ENCODE measurements around the gene MRPL50. TPM values are rescaled to one million over a fixed set of nuclear protein-coding genes. Genes with fewer than 3 reads are reported as not detected.

MRPL50 gene
- total RNA-seq, 4 donors from 2014 or later: 4.4 to 13.9 (median 11.8) TPM

DNA sequence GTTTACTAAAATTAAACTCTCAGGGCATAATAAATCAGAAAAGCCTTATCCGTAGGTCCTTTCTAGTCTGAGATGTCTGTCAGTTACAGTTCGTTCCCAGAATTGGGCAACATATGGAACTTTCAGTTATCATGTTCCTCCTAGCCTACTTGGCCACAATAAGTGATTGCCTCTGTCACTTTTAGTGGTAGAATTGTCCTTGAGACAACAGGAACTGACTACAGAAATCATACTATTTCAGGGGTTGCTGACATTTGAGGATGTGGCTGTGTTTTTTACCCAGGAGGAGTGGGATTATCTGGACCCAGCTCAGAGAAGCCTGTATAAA lies 1.2 kb upstream of the MRPL50 start:
- no peak for TF ChIP-seq POLR2A (IDR thresholded peaks at IDR 0.05)
- TF ChIP-seq, protein P1, sequence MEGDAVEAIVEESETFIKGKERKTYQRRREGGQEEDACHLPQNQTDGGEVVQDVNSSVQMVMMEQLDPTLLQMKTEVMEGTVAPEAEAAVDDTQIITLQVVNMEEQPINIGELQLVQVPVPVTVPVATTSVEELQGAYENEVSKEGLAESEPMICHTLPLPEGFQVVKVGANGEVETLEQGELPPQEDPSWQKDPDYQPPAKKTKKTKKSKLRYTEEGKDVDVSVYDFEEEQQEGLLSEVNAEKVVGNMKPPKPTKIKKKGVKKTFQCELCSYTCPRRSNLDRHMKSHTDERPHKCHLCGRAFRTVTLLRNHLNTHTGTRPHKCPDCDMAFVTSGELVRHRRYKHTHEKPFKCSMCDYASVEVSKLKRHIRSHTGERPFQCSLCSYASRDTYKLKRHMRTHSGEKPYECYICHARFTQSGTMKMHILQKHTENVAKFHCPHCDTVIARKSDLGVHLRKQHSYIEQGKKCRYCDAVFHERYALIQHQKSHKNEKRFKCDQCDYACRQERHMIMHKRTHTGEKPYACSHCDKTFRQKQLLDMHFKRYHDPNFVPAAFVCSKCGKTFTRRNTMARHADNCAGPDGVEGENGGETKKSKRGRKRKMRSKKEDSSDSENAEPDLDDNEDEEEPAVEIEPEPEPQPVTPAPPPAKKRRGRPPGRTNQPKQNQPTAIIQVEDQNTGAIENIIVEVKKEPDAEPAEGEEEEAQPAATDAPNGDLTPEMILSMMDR (IDR thresholded peaks at IDR 0.05): no peak
- peak overlapping the region; percentile 85 to 94 (median 90) for H3K27ac ChIP-seq
- peaks cover 12 to 43% (median 17%) of the 10 kb centered on the region in 3 donors for H3K4me1 ChIP-seq
- H3K36me3 ChIP-seq: peaks cover 17 to 65% (median 23%) of the 10 kb centered on the region in 3 donors
- H3K4me3 ChIP-seq: peak overlapping the region; percentile 60 to 84 (median 69)
- H3K27me3 ChIP-seq: peaks cover 0 to 3% (median 0%) of the 10 kb centered on the region in 4 donors
- H3K9me3 ChIP-seq: peaks cover 0 to 25% (median 10%) of the 10 kb centered on the region in 3 donors
- no peak for DNase-seq
- intact Hi-C loops (cut with DNase I): no loop called here
- WGBS, 2 donors: 0 to 9% methylated on average over 2 of the region's 2 CpGs

DNA sequence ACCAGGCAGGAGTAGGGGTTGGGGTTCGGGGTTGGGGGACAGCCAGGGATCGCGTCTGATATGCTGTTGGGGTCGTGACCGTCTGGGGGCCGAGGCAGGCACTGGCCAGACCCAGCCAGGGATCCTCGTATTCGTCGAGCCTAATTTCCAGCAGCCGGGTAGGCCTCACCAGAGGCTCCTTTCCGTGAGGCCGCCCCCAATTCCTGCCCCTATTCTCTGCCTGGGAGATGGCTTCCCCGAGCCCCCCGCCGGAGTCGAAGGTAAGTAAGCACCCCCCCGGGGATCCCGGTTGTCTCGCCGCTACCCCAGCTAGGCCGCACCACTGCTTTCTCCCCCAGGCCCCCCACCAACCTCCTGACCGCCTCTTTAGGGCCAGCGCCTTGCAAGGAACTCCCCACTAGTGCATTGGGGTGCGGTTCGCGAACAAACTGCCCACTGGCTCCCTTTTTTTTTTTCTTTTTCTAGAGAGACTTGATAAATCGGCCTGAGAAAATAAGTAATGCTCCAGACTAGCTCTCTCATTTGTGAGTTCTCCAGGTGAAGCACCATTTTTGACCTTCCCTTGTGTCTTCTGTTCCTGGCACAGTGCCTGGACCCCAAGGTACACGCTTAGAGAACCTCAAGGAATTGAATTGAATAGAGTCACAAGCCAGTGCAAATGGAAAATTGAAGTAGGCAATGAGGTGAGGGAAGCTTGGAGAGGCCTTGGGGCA lies 668 bp upstream of the MRPL50 start:
- WGBS, 2 donors: 2 to 4% methylated on average over 11 to 14 of the region's 28 CpGs
- H3K27ac ChIP-seq: peak overlapping the region; percentile 85 to 94 (median 90)
- peaks cover 0 to 21% (median 5%) of the 10 kb centered on the region in 3 donors for H3K9me3 ChIP-seq
- no peak for TF ChIP-seq POLR2A (IDR thresholded peaks at IDR 0.05)
- TF ChIP-seq, protein P1 (IDR thresholded peaks at IDR 0.05): no peak
- DNase-seq: peak; percentile 59
- H3K36me3 ChIP-seq: peaks cover 17 to 63% (median 23%) of the 10 kb centered on the region in 3 donors
- H3K27me3 ChIP-seq: peaks cover 0 to 3% (median 0%) of the 10 kb centered on the region in 4 donors
- peaks cover 12 to 43% (median 17%) of the 10 kb centered on the region in 3 donors for H3K4me1 ChIP-seq
- H3K4me3 ChIP-seq: peak overlapping the region; percentile 60 to 84 (median 69)
- intact Hi-C loops (cut with DNase I): no loop called here

DNA sequence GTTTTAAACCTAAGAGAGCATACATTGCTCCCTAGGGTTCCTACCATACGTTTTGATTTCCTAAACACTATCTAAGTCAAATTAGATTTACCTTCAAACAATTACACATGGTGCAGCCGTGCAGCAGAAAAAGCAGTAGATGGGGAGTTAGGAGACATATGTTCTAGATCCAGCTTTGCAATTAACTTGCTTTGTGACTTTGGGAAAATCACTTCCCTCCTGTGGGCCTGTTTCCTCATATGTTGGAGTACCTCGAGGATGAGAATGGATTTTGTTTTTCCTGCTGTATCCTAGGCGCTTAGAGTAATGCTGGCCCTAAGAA lies 711 bp downstream of the MRPL50 start:
- no peak for DNase-seq
- intact Hi-C loops (cut with DNase I): no loop called here
- H3K27ac ChIP-seq: peak overlapping the region; percentile 85 to 94 (median 90)
- 2% methylated on average over 4 of the region's 4 CpGs for WGBS, 2 donors
- peaks cover 7 to 54% (median 16%) of the 10 kb centered on the region in 3 donors for H3K36me3 ChIP-seq
- no peak for TF ChIP-seq POLR2A (IDR thresholded peaks at IDR 0.05)
- TF ChIP-seq, protein P1 (IDR thresholded peaks at IDR 0.05): no peak
- H3K27me3 ChIP-seq: peaks cover 0 to 3% (median 0%) of the 10 kb centered on the region in 4 donors
- peaks cover 12 to 43% (median 17%) of the 10 kb centered on the region in 3 donors for H3K4me1 ChIP-seq
- H3K4me3 ChIP-seq: peak overlapping the region; percentile 60 to 84 (median 69)
- peaks cover 0 to 14% (median 0%) of the 10 kb centered on the region in 3 donors for H3K9me3 ChIP-seq

DNA sequence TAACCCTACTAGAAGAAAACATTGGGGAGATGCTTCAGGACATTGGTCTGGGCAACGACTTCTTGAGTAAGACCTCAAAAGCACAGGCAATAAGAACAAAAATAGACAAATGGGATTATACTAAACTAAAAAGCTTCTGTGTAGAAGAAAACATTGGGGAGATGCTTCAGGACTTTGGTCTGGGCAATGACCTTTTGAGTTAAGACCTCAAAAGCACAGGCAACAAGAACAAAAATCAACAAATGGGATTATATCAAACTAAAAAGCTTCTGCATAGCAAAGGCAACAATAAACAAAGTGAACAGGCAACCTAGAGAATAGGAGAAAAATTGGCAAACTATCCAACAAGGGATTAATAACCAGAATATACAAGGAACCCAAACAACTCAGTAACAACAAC lies 3.7 kb downstream of the MRPL50 start:
- Histone ChIP-seq H3K27ac (no peak overlapping the region), H3K9me3 (peaks cover 0 to 6% (median 0%) of the 10 kb centered on the region in 3 donors), H3K27me3 (no peaks in the 10 kb centered on the region), H3K4me3 (no peak overlapping the region), H3K36me3 (peaks cover 0 to 39% (median 4%) of the 10 kb centered on the region in 3 donors), H3K4me1 (peaks cover 6 to 27% (median 15%) of the 10 kb centered on the region in 3 donors)
- no peak for DNase-seq
- TF ChIP-seq, protein P1 (IDR thresholded peaks at IDR 0.05): no peak
- TF ChIP-seq POLR2A (IDR thresholded peaks at IDR 0.05): no peak
- 100% methylated on average over 1 of the region's 1 CpG for WGBS, 2 donors
- intact Hi-C loops (cut with DNase I): no loop called here

DNA sequence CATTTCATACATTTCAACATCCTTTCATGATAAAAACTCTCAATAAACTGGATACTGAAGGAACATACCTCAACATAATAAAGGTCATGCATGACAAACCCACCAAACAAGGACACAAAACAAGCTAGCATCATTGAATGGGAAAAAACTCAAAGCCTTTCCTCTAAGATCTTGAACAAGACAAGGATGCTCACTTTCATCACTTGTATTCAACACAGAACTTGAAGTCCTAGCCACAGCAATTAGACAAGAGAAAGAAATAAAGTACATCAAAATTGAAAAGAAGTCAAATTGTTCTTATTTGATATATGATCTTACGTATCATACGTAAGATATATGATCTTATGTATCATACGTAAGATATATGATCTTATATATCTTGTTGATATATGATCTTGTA lies 5.3 kb downstream of the MRPL50 start:
- TF ChIP-seq, protein P1 (IDR thresholded peaks at IDR 0.05): no peak
- no peak for TF ChIP-seq POLR2A (IDR thresholded peaks at IDR 0.05)
- DNase-seq: no peak
- H3K27ac ChIP-seq: no peak overlapping the region
- WGBS, 2 donors: 98 to 100% methylated on average over 3 of the region's 3 CpGs
- no peak overlapping the region for H3K4me3 ChIP-seq
- peaks cover 0 to 6% (median 0%) of the 10 kb centered on the region in 3 donors for H3K9me3 ChIP-seq
- H3K4me1 ChIP-seq: peaks cover 0 to 22% (median 10%) of the 10 kb centered on the region in 3 donors
- intact Hi-C loops (cut with DNase I): no loop called here
- no peaks in the 10 kb centered on the region for H3K27me3 ChIP-seq
- peaks cover 0 to 55% (median 5%) of the 10 kb centered on the region in 3 donors for H3K36me3 ChIP-seq
